ENCODE results near the gene IL1RAP. TPM values are rescaled to one million over a fixed set of nuclear protein-coding genes. Genes with fewer than 3 reads are reported as not detected.
"Not testable (repeated sequence)": the region's sequence is repeated elsewhere in the genome, so short reads cannot be mapped to it uniquely, and the experiment has no call there.

The IL1RAP gene
- total RNA-seq, 1 donor = 14.6 TPM

DNA sequence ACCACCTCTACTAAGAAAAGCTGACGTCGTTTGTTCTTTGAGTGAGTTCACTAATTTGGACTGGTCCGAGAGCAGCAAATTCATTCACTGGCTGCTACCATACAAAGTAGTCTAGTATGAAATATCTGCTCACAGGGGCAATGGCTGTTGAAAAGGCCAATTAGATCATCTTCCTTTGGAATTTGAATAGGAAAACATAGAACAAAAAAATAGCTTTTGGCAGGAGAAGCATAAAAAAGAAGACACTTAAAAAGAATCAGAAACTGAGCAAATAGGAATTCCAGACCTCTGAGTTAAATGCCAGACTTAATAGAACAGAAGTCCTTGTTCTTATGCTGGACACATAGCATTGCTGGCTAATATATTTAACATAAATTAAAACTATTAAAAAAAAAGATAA is 159.3 kb downstream of the IL1RAP start:
- no peak overlapping the region for H3K4me3 ChIP-seq (ENCODE audit: low read depth, low read length)
- no peak for TF ChIP-seq CTCF (IDR thresholded peaks at IDR 0.05; ENCODE audit: insufficient read depth, low read length)
- DNase-seq (ENCODE audit: low read depth) = peak; percentile 17

DNA sequence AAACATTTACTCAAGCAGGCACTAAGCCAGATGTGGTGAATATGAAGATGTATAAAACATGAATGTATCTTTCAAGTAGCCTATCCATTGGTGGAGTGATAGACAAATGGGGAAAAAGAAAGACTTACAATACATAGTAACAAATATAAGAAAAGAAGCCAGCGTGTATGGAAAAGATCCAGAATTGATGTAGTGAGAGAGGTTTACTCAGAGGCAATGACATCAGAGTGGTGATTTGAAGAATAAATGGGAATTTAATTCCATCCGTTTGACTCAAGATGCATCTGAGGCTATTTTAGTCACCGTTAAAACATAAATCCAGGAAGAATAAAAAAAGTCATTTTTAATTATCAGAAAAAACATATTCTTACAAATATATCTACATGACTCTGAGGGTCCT is 162.6 kb downstream of the IL1RAP start:
- peak; percentile 48 for DNase-seq (ENCODE audit: low read depth)
- no peak overlapping the region for H3K4me3 ChIP-seq (ENCODE audit: low read depth, low read length)
- TF ChIP-seq CTCF (IDR thresholded peaks at IDR 0.05; ENCODE audit: insufficient read depth, low read length) = no peak

- DNase-seq (ENCODE audit: low read depth) = no peak
These were observed 163.1 kb downstream of the IL1RAP start for GRCh38 chr3:190677001-190677400.

DNA sequence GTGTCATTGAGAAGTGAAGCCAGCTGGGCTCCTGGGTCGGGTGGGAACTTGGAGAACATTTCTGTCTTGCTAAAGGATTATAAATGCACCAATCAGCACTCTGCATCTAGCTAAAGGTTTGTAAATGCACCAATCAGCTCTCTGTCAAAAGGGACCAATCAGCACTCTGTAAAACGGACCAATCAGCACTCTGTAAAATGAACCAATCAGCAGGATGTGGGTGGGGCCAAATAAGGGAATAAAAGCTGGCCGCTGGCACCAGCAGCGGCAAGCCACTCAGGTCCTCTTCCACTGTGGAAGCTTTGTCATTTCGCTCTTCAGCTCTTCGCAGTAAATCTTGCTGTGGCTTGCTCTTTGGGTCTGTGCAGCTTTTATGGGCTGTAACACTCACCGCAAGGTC is 164.0 kb downstream of the IL1RAP start:
- not testable (repeated sequence) for DNase-seq (ENCODE audit: low read depth); H3K4me3 ChIP-seq (ENCODE audit: low read depth, low read length)

More at GRCh38 chr3:190677001-190677400, 163.1 kb downstream of the IL1RAP start:
- no peak for TF ChIP-seq CTCF (IDR thresholded peaks at IDR 0.05; ENCODE audit: insufficient read depth, low read length)
- no peak overlapping the region for H3K4me3 ChIP-seq (ENCODE audit: low read depth, low read length)

- no peak for DNase-seq (ENCODE audit: low read depth)
- H3K4me3 ChIP-seq (ENCODE audit: low read depth, low read length) = no peak overlapping the region
- TF ChIP-seq CTCF (IDR thresholded peaks at IDR 0.05; ENCODE audit: insufficient read depth, low read length) = no peak
These were observed 166.8 kb downstream of the IL1RAP start for GRCh38 chr3:190680691-190681090.

GRCh38 chr3:190684776-190685175 is 170.9 kb downstream of the IL1RAP start:
- DNase-seq (ENCODE audit: low read depth) = no peak

DNA sequence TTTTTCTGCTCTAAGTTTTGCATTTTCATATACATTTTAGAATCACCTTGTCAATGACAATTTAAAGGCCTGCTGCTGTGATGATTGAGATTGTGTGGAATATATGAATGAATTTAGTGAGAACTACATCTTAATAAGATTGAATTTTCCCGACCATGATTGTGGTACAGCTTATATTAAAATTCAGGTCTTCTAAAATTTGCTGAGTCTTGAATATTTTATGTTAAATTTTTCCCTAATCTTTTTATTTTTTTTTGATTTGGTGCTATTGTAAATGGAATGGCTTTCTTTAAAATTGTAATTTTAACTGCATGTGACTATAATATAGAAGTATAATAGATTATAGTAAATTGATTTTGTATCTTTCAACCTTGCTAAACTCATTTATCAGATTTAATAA is 172.1 kb downstream of the IL1RAP start:
- no peak overlapping the region for H3K4me3 ChIP-seq (ENCODE audit: low read depth, low read length)
- no peak for DNase-seq (ENCODE audit: low read depth)
- TF ChIP-seq CTCF (IDR thresholded peaks at IDR 0.05; ENCODE audit: insufficient read depth, low read length) = no peak

More at GRCh38 chr3:190684776-190685175, 170.9 kb downstream of the IL1RAP start:
- H3K4me3 ChIP-seq (ENCODE audit: low read depth, low read length) = no peak overlapping the region
- TF ChIP-seq CTCF (IDR thresholded peaks at IDR 0.05; ENCODE audit: insufficient read depth, low read length) = no peak
